ENCODE data around the gene OR8J1.

DNA sequence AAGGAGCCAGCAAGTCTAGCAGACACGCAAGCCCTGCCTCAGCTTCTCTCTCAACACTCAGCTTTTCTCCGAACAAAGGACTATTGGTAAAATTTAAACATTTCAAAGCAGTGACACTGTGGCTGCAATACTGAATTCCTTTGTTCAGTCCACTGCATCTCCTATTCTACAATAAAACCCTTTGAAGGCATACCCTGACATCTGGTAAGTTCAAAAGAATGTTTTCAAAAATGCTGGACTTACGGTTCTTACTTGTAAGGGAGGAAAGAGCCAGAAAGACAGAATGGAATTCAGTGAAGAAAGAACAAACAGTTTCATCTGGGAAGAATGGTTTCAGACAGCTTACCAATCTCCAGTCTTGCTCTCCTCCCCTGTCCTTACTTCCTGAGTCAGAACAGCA, 20.9 kb upstream of the OR8J1 start:
- TF ChIP-seq CTCF (IDR thresholded peaks at IDR 0.05) (no peak), POLR2A (IDR thresholded peaks at IDR 0.05) (no peak)
